Measurements from ENCODE around the gene SLC7A11.

DNA sequence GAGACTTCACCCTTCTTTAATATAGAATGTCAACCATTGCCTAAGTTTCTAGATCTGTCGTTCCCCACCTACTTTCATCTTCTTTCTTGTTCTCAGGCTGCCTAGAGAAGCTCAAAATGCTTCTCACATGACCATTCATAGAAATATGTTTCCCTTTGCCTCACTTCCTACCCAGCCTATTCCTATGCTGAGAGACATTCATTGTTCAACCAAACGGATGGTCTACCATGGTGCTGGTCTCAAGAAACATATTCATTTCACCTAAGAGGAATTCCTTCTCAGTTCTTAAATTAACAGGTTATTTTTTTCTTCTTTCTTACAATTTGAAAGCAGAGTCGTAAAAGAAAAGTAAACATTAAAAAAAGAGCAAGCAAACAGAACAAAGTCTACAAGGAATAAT, 20.3 kb upstream of the SLC7A11 start:
- TF ChIP-seq, protein P1, sequence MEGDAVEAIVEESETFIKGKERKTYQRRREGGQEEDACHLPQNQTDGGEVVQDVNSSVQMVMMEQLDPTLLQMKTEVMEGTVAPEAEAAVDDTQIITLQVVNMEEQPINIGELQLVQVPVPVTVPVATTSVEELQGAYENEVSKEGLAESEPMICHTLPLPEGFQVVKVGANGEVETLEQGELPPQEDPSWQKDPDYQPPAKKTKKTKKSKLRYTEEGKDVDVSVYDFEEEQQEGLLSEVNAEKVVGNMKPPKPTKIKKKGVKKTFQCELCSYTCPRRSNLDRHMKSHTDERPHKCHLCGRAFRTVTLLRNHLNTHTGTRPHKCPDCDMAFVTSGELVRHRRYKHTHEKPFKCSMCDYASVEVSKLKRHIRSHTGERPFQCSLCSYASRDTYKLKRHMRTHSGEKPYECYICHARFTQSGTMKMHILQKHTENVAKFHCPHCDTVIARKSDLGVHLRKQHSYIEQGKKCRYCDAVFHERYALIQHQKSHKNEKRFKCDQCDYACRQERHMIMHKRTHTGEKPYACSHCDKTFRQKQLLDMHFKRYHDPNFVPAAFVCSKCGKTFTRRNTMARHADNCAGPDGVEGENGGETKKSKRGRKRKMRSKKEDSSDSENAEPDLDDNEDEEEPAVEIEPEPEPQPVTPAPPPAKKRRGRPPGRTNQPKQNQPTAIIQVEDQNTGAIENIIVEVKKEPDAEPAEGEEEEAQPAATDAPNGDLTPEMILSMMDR (IDR thresholded peaks at IDR 0.05), result no peak
- TF ChIP-seq POLR2A (IDR thresholded peaks at IDR 0.05), result no peak
- no peak for TF ChIP-seq EP300 (IDR thresholded peaks at IDR 0.05)
